Measurements from ENCODE around the gene MYL6.

GRCh38 chr12:56158926-56159461, 835 bp downstream of the MYL6 start:
- TF ChIP-seq EZH2phosphoT487 (IDR thresholded peaks at IDR 0.05; ENCODE audit: insufficient read depth, low read depth) (no peak), EZH2 (IDR thresholded peaks at IDR 0.05; ENCODE audit: insufficient read depth, poor library complexity, severe bottlenecking) (no peak)

Measured in GM23248 (cell line).